Urinary bladder (tissue), 4 donors: Measurements from ENCODE around the gene HBG2. TPM values are rescaled to one million over a fixed set of nuclear protein-coding genes. Genes with fewer than 3 reads are reported as not detected.

Experiments used
- DNase-seq: peaks from one replicate; pipeline ENCODE4 v3.0.0-alpha.2; 2015; ENCODE audit errors: extremely low spot score
- H3K27ac ChIP-seq: one replicate; pipeline ENCODE4 v1.5.1; 2013; ENCODE audit warnings: low read depth, mild to moderate bottlenecking, moderate library complexity
- H3K36me3 ChIP-seq: one replicate; pipeline ENCODE4 v1.6.1; 2013; ENCODE audit warnings: mild to moderate bottlenecking, moderate library complexity; ENCODE audit not compliant: insufficient read depth
- H3K4me1 ChIP-seq: one replicate; pipeline ENCODE4 v1.6.1; 2013; ENCODE audit warnings: mild to moderate bottlenecking, moderate library complexity; ENCODE audit not compliant: insufficient read depth
- H3K4me3 ChIP-seq: one replicate; pipeline ENCODE4 v1.5.1; 2013; ENCODE audit warnings: low read depth, low read length
- WGBS: extraction: QIAGEN DNeasy Blood & Tissue Kit; methylation state at CpG from one replicate; pipeline ENCODE4 v1.1.7; 2013; 5-methylcytosine and 5-hydroxymethylcytosine counted together
- polyA plus RNA-seq: library from polyadenylated mRNA; stranded (reverse); fragments of 200-250 nt; gene quantifications from one replicate; pipeline ENCODE4 v1.2.3, GENCODE V29; 2013
- total RNA-seq: library from RNA; depleted of rRNA; stranded (reverse); fragments of >200 nt; gene quantifications from one replicate; pipeline ENCODE4 v1.2.3, GENCODE V29; 2014
- donor health status: healthy with polysubstance abuse.
- donor health status: healthy.

Gene HBG2
- total and polyA plus RNA-seq, 2 donors = 2,457 TPM; not detected in 1

GRCh38 chr11:5239046-5239445 lies 15.5 kb downstream of the HBG2 start:
- H3K27ac ChIP-seq = no peak overlapping the region
- H3K4me3 ChIP-seq = no peak overlapping the region
- no peaks in the 10 kb centered on the region for H3K36me3 ChIP-seq
- DNase-seq = no peak
- H3K4me1 ChIP-seq = no peaks in the 10 kb centered on the region

- DNase-seq = no peak
- 45% methylated on average over 2 of the region's 2 CpGs for WGBS
- H3K4me1 ChIP-seq = no peaks in the 10 kb centered on the region
- no peaks in the 10 kb centered on the region for H3K36me3 ChIP-seq
- H3K4me3 ChIP-seq = no peak overlapping the region
- no peak overlapping the region for H3K27ac ChIP-seq
Measured at GRCh38 chr11:5238486-5238885, 16.1 kb downstream of the HBG2 start.

GRCh38 chr11:5237420-5237819 lies 17.2 kb downstream of the HBG2 start:
- no peak for DNase-seq
- no peak overlapping the region for H3K4me3 ChIP-seq
- no peaks in the 10 kb centered on the region for H3K36me3 ChIP-seq
- no peak overlapping the region for H3K27ac ChIP-seq
- no peaks in the 10 kb centered on the region for H3K4me1 ChIP-seq
- WGBS = 80% methylated on average over 2 of the region's 2 CpGs

- no peak overlapping the region for H3K27ac ChIP-seq
- no peak for DNase-seq
- H3K36me3 ChIP-seq = no peaks in the 10 kb centered on the region
- H3K4me3 ChIP-seq = no peak overlapping the region
- WGBS = 87% methylated on average over 5 of the region's 5 CpGs
- no peaks in the 10 kb centered on the region for H3K4me1 ChIP-seq
Measured at GRCh38 chr11:5235364-5236095, 19.1 kb downstream of the HBG2 start.

- DNase-seq = no peak
- Histone ChIP-seq H3K27ac (no peak within 1 kb of the TSS), H3K4me3 (no peak within 1 kb of the TSS), H3K36me3 (no peaks in the 10 kb centered on the region), H3K4me1 (no peaks in the 10 kb centered on the region)
- WGBS = 34% methylated on average over 2 of the region's 2 CpGs
Measured at GRCh38 chr11:5234381-5234834, 20.2 kb downstream of the HBG2 start, which contains the start of gene HBD. TSS of gene HBD (minus strand) at chr11:5234483. CDS start at chr11:5234433, 50 bp downstream.

GRCh38 chr11:5233307-5233706 lies 21.3 kb downstream of the HBG2 start:
- 88% methylated on average over 1 of the region's 1 CpG for WGBS
- H3K4me3 ChIP-seq = no peak overlapping the region
- no peak for DNase-seq
- no peaks in the 10 kb centered on the region for H3K36me3 ChIP-seq
- H3K27ac ChIP-seq = no peak overlapping the region
- no peaks in the 10 kb centered on the region for H3K4me1 ChIP-seq

GRCh38 chr11:5232821-5233220 lies 21.8 kb downstream of the HBG2 start:
- H3K4me1 ChIP-seq = no peaks in the 10 kb centered on the region
- WGBS = 94% methylated on average over 2 of the region's 2 CpGs
- DNase-seq = no peak
- no peak overlapping the region for H3K4me3 ChIP-seq
- H3K36me3 ChIP-seq = no peaks in the 10 kb centered on the region
- H3K27ac ChIP-seq = no peak overlapping the region

GRCh38 chr11:5232176-5232575 lies 22.4 kb downstream of the HBG2 start:
- Histone ChIP-seq H3K4me3 (no peak overlapping the region), H3K4me1 (no peaks in the 10 kb centered on the region), H3K27ac (no peak overlapping the region), H3K36me3 (no peaks in the 10 kb centered on the region)
- 55% methylated on average over 3 of the region's 3 CpGs for WGBS
- no peak for DNase-seq

GRCh38 chr11:5231111-5231510 lies 23.5 kb downstream of the HBG2 start:
- Histone ChIP-seq H3K4me1 (no peaks in the 10 kb centered on the region), H3K27ac (no peak overlapping the region), H3K36me3 (no peaks in the 10 kb centered on the region), H3K4me3 (no peak overlapping the region)
- no peak for DNase-seq
- 82% methylated on average over 2 of the region's 2 CpGs for WGBS

- Histone ChIP-seq H3K36me3 (no peaks in the 10 kb centered on the region), H3K27ac (no peak overlapping the region), H3K4me1 (no peaks in the 10 kb centered on the region), H3K4me3 (no peak overlapping the region)
- DNase-seq = no peak
- whole genome bisulfite sequencing = 93% methylated on average over 1 of the region's 1 CpG
Measured at GRCh38 chr11:5230266-5230665, 24.3 kb downstream of the HBG2 start.

GRCh38 chr11:5229796-5230195 lies 24.8 kb downstream of the HBG2 start:
- no peak for DNase-seq
- H3K4me1 ChIP-seq = no peaks in the 10 kb centered on the region
- 74% methylated on average over 2 of the region's 2 CpGs for WGBS
- no peak overlapping the region for H3K4me3 ChIP-seq
- H3K36me3 ChIP-seq = no peaks in the 10 kb centered on the region
- H3K27ac ChIP-seq = no peak overlapping the region

GRCh38 chr11:5229356-5229755 lies 25.2 kb downstream of the HBG2 start:
- H3K27ac ChIP-seq = no peak overlapping the region
- no peak overlapping the region for H3K4me3 ChIP-seq
- DNase-seq = no peak
- H3K4me1 ChIP-seq = no peaks in the 10 kb centered on the region
- H3K36me3 ChIP-seq = no peaks in the 10 kb centered on the region
- 86% methylated on average over 1 of the region's 1 CpG for WGBS

GRCh38 chr11:5228124-5228523 lies 26.5 kb downstream of the HBG2 start:
- DNase-seq = no peak
- WGBS = 58% methylated on average over 5 of the region's 5 CpGs
- no peaks in the 10 kb centered on the region for H3K4me1 ChIP-seq
- H3K4me3 ChIP-seq = no peak overlapping the region
- no peaks in the 10 kb centered on the region for H3K36me3 ChIP-seq
- no peak overlapping the region for H3K27ac ChIP-seq

GRCh38 chr11:5227681-5228080 lies 26.9 kb downstream of the HBG2 start:
- 39% methylated on average over 1 of the region's 1 CpG for WGBS

More at GRCh38 chr11:5227681-5228080, 26.9 kb downstream of the HBG2 start:
- Histone ChIP-seq H3K27ac (no peak overlapping the region), H3K4me1 (no peaks in the 10 kb centered on the region), H3K4me3 (no peak overlapping the region), H3K36me3 (no peaks in the 10 kb centered on the region)
- no peak for DNase-seq
